ENCODE results near the gene ARHGAP28. TPM values are rescaled to one million over a fixed set of nuclear protein-coding genes. Genes with fewer than 3 reads are reported as not detected.

The ARHGAP28 gene
- total and polyA plus RNA-seq, 4 experiments from 2014 or later: not detected

- ChIA-PET POLR2A (ENCODE audit: partially characterized antibody) (no interaction called here), CTCF (ENCODE audit: partially characterized antibody) (no interaction called here)
- Histone ChIP-seq H3K4me3 (ENCODE audit: low read length in 2 of 2) (no peak overlapping the region), H3K27me3 (ENCODE audit: insufficient read depth, low read length) (no peaks in the 10 kb centered on the region), H3K4me1 (ENCODE audit: insufficient read depth, low read length) (no peaks in the 10 kb centered on the region), H3K9me3 (ENCODE audit: control insufficient read depth in 1 of 2, low read length in 2 of 2) (no peaks in the 10 kb centered on the region), H3K27ac (ENCODE audit: low read depth, low read length) (no peak overlapping the region), H3K36me3 (ENCODE audit: insufficient read depth, low read length) (no peaks in the 10 kb centered on the region)
- H3K4me1 Mint-ChIP-seq: no peaks in the 10 kb centered on the region
- no peak overlapping the region for H3K27ac Mint-ChIP-seq
- H3K4me3 Mint-ChIP-seq: no peak overlapping the region
- no peaks in the 10 kb centered on the region for H3K27me3 Mint-ChIP-seq
- intact Hi-C loops (cut with micrococcal nuclease): no loop called here
- no peak for DNase-seq
- H3K9me3 Mint-ChIP-seq: peaks cover 0 to 17% (median 3%) of the 10 kb centered on the region in 8 donors
- no peaks in the 10 kb centered on the region for H3K36me3 Mint-ChIP-seq
These were observed 46.7 kb downstream of the ARHGAP28 start for GRCh38 chr18:6776188-6776587.

- Mint-ChIP-seq H3K27ac (no peak overlapping the region), H3K9me3 (peaks cover 2 to 17% (median 4%) of the 10 kb centered on the region in 8 donors), H3K4me1 (no peaks in the 10 kb centered on the region), H3K27me3 (no peaks in the 10 kb centered on the region), H3K36me3 (no peaks in the 10 kb centered on the region), H3K4me3 (no peak overlapping the region)
- no peaks in the 10 kb centered on the region for H3K36me3 ChIP-seq (ENCODE audit: insufficient read depth, low read length)
- CTCF ChIA-PET (ENCODE audit: partially characterized antibody): no interaction called here
- no peaks in the 10 kb centered on the region for H3K9me3 ChIP-seq (ENCODE audit: control insufficient read depth in 1 of 2, low read length in 2 of 2)
- intact Hi-C loops (cut with micrococcal nuclease): no loop called here
- no peaks in the 10 kb centered on the region for H3K27me3 ChIP-seq (ENCODE audit: insufficient read depth, low read length)
- POLR2A ChIA-PET (ENCODE audit: partially characterized antibody): no interaction called here
- no peaks in the 10 kb centered on the region for H3K4me1 ChIP-seq (ENCODE audit: insufficient read depth, low read length)
- H3K4me3 ChIP-seq (ENCODE audit: low read length in 2 of 2): no peak overlapping the region
- no peak overlapping the region for H3K27ac ChIP-seq (ENCODE audit: low read depth, low read length)
- DNase-seq: no peak
These were observed 48.0 kb downstream of the ARHGAP28 start for GRCh38 chr18:6777509-6777908.

GRCh38 chr18:6778459-6779247 lies 49.1 kb downstream of the ARHGAP28 start:
- no peaks in the 10 kb centered on the region for H3K36me3 ChIP-seq (ENCODE audit: insufficient read depth, low read length)
- POLR2A ChIA-PET (ENCODE audit: partially characterized antibody): no interaction called here
- Mint-ChIP-seq H3K27ac (no peak overlapping the region), H3K4me1 (no peaks in the 10 kb centered on the region), H3K4me3 (no peak overlapping the region), H3K9me3 (peaks cover 2 to 22% (median 3%) of the 10 kb centered on the region in 8 donors), H3K27me3 (no peaks in the 10 kb centered on the region), H3K36me3 (no peaks in the 10 kb centered on the region)
- CTCF ChIA-PET (ENCODE audit: partially characterized antibody): no interaction called here
- no peak overlapping the region for H3K4me3 ChIP-seq (ENCODE audit: low read length in 2 of 2)
- no peaks in the 10 kb centered on the region for H3K27me3 ChIP-seq (ENCODE audit: insufficient read depth, low read length)
- no peaks in the 10 kb centered on the region for H3K9me3 ChIP-seq (ENCODE audit: control insufficient read depth in 1 of 2, low read length in 2 of 2)
- no peak overlapping the region for H3K27ac ChIP-seq (ENCODE audit: low read depth, low read length)
- DNase-seq: no peak
- no peaks in the 10 kb centered on the region for H3K4me1 ChIP-seq (ENCODE audit: insufficient read depth, low read length)
- intact Hi-C loops (cut with micrococcal nuclease): no loop called here

- Histone ChIP-seq H3K27ac (ENCODE audit: low read depth, low read length) (no peak overlapping the region), H3K4me3 (ENCODE audit: low read length in 2 of 2) (no peak overlapping the region), H3K36me3 (ENCODE audit: insufficient read depth, low read length) (no peaks in the 10 kb centered on the region), H3K9me3 (ENCODE audit: control insufficient read depth in 1 of 2, low read length in 2 of 2) (no peaks in the 10 kb centered on the region), H3K27me3 (ENCODE audit: insufficient read depth, low read length) (no peaks in the 10 kb centered on the region), H3K4me1 (ENCODE audit: insufficient read depth, low read length) (no peaks in the 10 kb centered on the region)
- H3K36me3 Mint-ChIP-seq: no peaks in the 10 kb centered on the region
- DNase-seq: no peak
- H3K9me3 Mint-ChIP-seq: peaks cover 2 to 17% (median 6%) of the 10 kb centered on the region in 8 donors
- intact Hi-C loops (cut with micrococcal nuclease): no loop called here
- H3K27ac Mint-ChIP-seq: no peak overlapping the region
- H3K4me1 Mint-ChIP-seq: no peaks in the 10 kb centered on the region
- CTCF ChIA-PET (ENCODE audit: partially characterized antibody): no interaction called here
- H3K4me3 Mint-ChIP-seq: no peak overlapping the region
- no peaks in the 10 kb centered on the region for H3K27me3 Mint-ChIP-seq
- POLR2A ChIA-PET (ENCODE audit: partially characterized antibody): no interaction called here
These were observed 51.7 kb downstream of the ARHGAP28 start for GRCh38 chr18:6781142-6781714.

- Mint-ChIP-seq H3K36me3 (no peaks in the 10 kb centered on the region), H3K27me3 (no peaks in the 10 kb centered on the region), H3K9me3 (peaks cover 0 to 15% (median 6%) of the 10 kb centered on the region in 8 donors), H3K4me1 (no peaks in the 10 kb centered on the region), H3K27ac (no peak overlapping the region), H3K4me3 (no peak overlapping the region)
- Histone ChIP-seq H3K27me3 (ENCODE audit: insufficient read depth, low read length) (no peaks in the 10 kb centered on the region), H3K27ac (ENCODE audit: low read depth, low read length) (no peak overlapping the region), H3K36me3 (ENCODE audit: insufficient read depth, low read length) (no peaks in the 10 kb centered on the region), H3K4me1 (ENCODE audit: insufficient read depth, low read length) (no peaks in the 10 kb centered on the region), H3K9me3 (ENCODE audit: control insufficient read depth in 1 of 2, low read length in 2 of 2) (no peaks in the 10 kb centered on the region), H3K4me3 (ENCODE audit: low read length in 2 of 2) (no peak overlapping the region)
- no peak for DNase-seq
- CTCF ChIA-PET (ENCODE audit: partially characterized antibody): no interaction called here
- POLR2A ChIA-PET (ENCODE audit: partially characterized antibody): no interaction called here
- intact Hi-C loops (cut with micrococcal nuclease): no loop called here
These were observed 52.3 kb downstream of the ARHGAP28 start for GRCh38 chr18:6781796-6782195.

GRCh38 chr18:6782861-6783260 lies 53.3 kb downstream of the ARHGAP28 start:
- no peaks in the 10 kb centered on the region for H3K9me3 ChIP-seq (ENCODE audit: control insufficient read depth in 1 of 2, low read length in 2 of 2)
- no peak for DNase-seq
- CTCF ChIA-PET (ENCODE audit: partially characterized antibody): no interaction called here
- no peaks in the 10 kb centered on the region for H3K27me3 ChIP-seq (ENCODE audit: insufficient read depth, low read length)
- intact Hi-C loops (cut with micrococcal nuclease): no loop called here
- no peak overlapping the region for H3K27ac Mint-ChIP-seq
- no peak overlapping the region for H3K27ac ChIP-seq (ENCODE audit: low read depth, low read length)
- no peaks in the 10 kb centered on the region for H3K4me1 ChIP-seq (ENCODE audit: insufficient read depth, low read length)
- H3K36me3 Mint-ChIP-seq: no peaks in the 10 kb centered on the region
- H3K4me3 ChIP-seq (ENCODE audit: low read length in 2 of 2): no peak overlapping the region
- no peak overlapping the region for H3K4me3 Mint-ChIP-seq
- no peaks in the 10 kb centered on the region for H3K36me3 ChIP-seq (ENCODE audit: insufficient read depth, low read length)
- POLR2A ChIA-PET (ENCODE audit: partially characterized antibody): no interaction called here
- H3K9me3 Mint-ChIP-seq: peaks cover 0 to 15% (median 6%) of the 10 kb centered on the region in 8 donors
- no peaks in the 10 kb centered on the region for H3K4me1 Mint-ChIP-seq
- H3K27me3 Mint-ChIP-seq: no peaks in the 10 kb centered on the region

- no peak overlapping the region for H3K27ac ChIP-seq (ENCODE audit: low read depth, low read length)
- no peak overlapping the region for H3K4me3 ChIP-seq (ENCODE audit: low read length in 2 of 2)
- CTCF ChIA-PET (ENCODE audit: partially characterized antibody): no interaction called here
- no peaks in the 10 kb centered on the region for H3K4me1 ChIP-seq (ENCODE audit: insufficient read depth, low read length)
- Mint-ChIP-seq H3K27ac (no peak overlapping the region), H3K36me3 (no peaks in the 10 kb centered on the region), H3K27me3 (no peaks in the 10 kb centered on the region), H3K4me3 (no peak overlapping the region), H3K9me3 (peaks cover 0 to 15% (median 6%) of the 10 kb centered on the region in 8 donors), H3K4me1 (no peaks in the 10 kb centered on the region)
- DNase-seq: no peak
- intact Hi-C loops (cut with micrococcal nuclease): no loop called here
- H3K9me3 ChIP-seq (ENCODE audit: control insufficient read depth in 1 of 2, low read length in 2 of 2): peaks cover 0 to 3% of the 10 kb centered on the region in 2 donors
- POLR2A ChIA-PET (ENCODE audit: partially characterized antibody): no interaction called here
- H3K36me3 ChIP-seq (ENCODE audit: insufficient read depth, low read length): no peaks in the 10 kb centered on the region
- no peaks in the 10 kb centered on the region for H3K27me3 ChIP-seq (ENCODE audit: insufficient read depth, low read length)
These were observed 54.5 kb downstream of the ARHGAP28 start for GRCh38 chr18:6784046-6784445.
